ENCODE results near the gene INPP5A.

INPP5A gene

DNA sequence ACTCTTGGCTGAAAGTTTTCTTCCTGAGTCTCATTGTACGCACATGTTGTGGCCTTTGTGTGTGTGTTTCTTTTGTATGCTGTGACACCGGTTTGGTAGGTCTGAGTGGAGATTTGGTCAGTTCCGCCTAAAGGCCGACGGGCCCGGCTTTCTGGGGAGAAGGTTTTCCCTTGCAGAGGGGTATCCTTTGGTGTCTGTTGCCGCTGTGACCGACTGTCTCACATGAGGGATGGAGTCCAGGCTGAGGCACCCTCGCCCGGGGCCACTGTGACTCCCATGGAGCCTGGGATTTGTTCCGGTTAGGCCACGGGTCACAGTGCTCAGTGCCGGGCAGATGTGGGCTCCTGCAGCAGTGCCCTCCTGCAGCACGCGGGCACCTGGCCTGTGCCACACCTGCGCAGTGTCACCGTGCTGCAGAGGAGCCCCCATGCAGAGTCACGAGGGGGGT, 19.4 kb downstream of the INPP5A start:
- DNase-seq (ENCODE audit: extremely low read depth, low read depth) = no peak
- no peak for TF ChIP-seq CTCF (IDR thresholded peaks at IDR 0.05; ENCODE audit: low read depth, low read length)

- TF ChIP-seq CTCF (IDR thresholded peaks at IDR 0.05; ENCODE audit: low read depth, low read length) = no peak
- DNase-seq (ENCODE audit: extremely low read depth, low read depth) = no peak
These were observed 20.3 kb downstream of the INPP5A start for GRCh38 chr10:132557696-132558515.

DNA sequence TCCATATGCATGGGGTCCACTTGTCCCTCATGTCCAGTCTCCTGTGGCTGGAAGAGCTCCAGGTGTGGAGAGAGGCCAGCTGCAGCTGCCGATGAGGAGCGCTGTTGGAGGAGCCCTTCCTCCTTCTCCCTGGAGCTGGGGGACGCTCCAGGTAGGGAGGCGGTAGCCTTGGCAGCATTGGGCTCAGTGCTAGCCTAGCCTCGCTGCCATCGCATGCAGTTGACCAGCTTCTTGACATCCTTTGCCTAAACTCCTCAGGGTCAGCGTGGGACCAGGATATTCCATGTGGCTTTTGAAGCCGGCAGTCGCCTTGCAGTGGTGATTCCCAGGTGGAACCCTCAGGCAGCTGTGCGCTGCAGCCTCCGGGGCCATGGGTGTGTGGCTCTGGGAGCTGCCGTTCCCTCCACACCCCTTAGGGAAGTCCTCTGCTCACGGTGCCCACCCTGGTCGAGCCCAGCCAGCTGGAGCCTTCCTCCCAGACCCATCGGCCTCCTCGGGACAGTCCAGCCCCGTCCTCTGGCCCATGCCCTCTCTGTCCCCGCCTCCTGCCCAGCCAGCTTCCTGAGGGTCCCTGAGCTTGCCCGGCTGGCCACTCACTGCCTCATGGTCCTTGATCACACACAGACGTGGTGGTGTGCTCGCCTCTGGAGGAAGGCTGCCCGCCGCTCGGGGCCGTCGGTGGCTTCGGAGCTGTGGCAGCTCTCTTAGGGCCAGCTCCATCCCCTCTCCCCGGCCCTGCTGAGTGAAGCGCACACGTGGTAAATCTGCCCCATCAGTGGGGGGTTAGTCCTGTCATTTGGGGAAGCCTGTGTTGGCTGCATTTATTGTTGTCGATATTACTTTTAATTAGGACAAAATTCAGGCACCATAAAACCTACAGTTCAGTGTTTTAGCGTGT, 21.2 kb downstream of the INPP5A start:
- TF ChIP-seq CTCF (IDR thresholded peaks at IDR 0.05; ENCODE audit: low read depth, low read length) = no peak
- no peak for DNase-seq (ENCODE audit: extremely low read depth, low read depth)

- no peak for TF ChIP-seq CTCF (IDR thresholded peaks at IDR 0.05; ENCODE audit: low read depth, low read length)
- DNase-seq (ENCODE audit: extremely low read depth, low read depth) = no peak
These were observed 22.0 kb downstream of the INPP5A start for GRCh38 chr10:132559538-132559937.

GRCh38 chr10:132560241-132560731, 22.7 kb downstream of the INPP5A start:
- no peak for DNase-seq (ENCODE audit: extremely low read depth, low read depth)
- TF ChIP-seq CTCF (IDR thresholded peaks at IDR 0.05; ENCODE audit: low read depth, low read length) = no peak

GRCh38 chr10:132562177-132562915, 24.8 kb downstream of the INPP5A start:
- no peak for DNase-seq (ENCODE audit: extremely low read depth, low read depth)
- no peak for TF ChIP-seq CTCF (IDR thresholded peaks at IDR 0.05; ENCODE audit: low read depth, low read length)

All from AG09319 (cell line).